MM.1S (cell line): ENCODE measurements around the gene MLPH.

ENCODE experiments used
- DNase-seq: peaks from one replicate; pipeline ENCODE4 v3.0.0-alpha.2; 2015
- H2AFZ ChIP-seq: fragments of 300-600 bp; sonication (generic); 2 replicates; pipeline ENCODE4 v1.6.0; 2016; ENCODE audit warnings: antibody characterized with exemption, low read length
- H3F3A ChIP-seq: fragments of 300-600 bp; sonication (generic); 2 replicates; pipeline ENCODE4 v1.6.1; 2016; ENCODE audit warnings: mild to moderate bottlenecking, antibody characterized with exemption, low read length, moderate library complexity, mixed read lengths; ENCODE audit not compliant: insufficient read depth
- H3K27ac ChIP-seq: fragments of 300-600 bp; sonication (generic); 2 replicates; pipeline ENCODE4 v1.5.1; 2016; ENCODE audit warnings: mild to moderate bottlenecking, low read length
- H3K27me3 ChIP-seq: fragments of 300-600 bp; sonication (generic); replicated peaks from 2 replicates; pipeline ENCODE4 v1.6.0; 2016; ENCODE audit warnings: low read length; ENCODE audit not compliant: insufficient read depth
- H3K36me3 ChIP-seq: fragments of 300-600 bp; sonication (generic); replicated peaks from 2 replicates; pipeline ENCODE4 v1.6.1; 2016; ENCODE audit warnings: mild to moderate bottlenecking, low read length, mixed read lengths; ENCODE audit not compliant: insufficient read depth
- H3K4me1 ChIP-seq: fragments of 300-600 bp; sonication (generic); 2 replicates; pipeline ENCODE4 v1.6.1; 2016; ENCODE audit warnings: low read length, mixed read lengths
- H3K4me2 ChIP-seq: fragments of 300-600 bp; sonication (generic); 2 replicates; pipeline ENCODE4 v1.6.0; 2016; ENCODE audit warnings: low read depth, low read length
- H3K4me3 ChIP-seq: fragments of 300-600 bp; sonication (generic); 2 replicates; pipeline ENCODE4 v1.5.1; 2016; ENCODE audit warnings: low read length, mixed read lengths
- H3K79me2 ChIP-seq: fragments of 300-600 bp; sonication (generic); 2 replicates; pipeline ENCODE4 v1.6.1; 2016; ENCODE audit warnings: mixed run types, low read length, mixed read lengths
- H3K9ac ChIP-seq: fragments of 300-600 bp; sonication (generic); 2 replicates; pipeline ENCODE4 v1.6.1; 2016; ENCODE audit warnings: low read length, mixed read lengths
- H3K9me2 ChIP-seq: fragments of 300-600 bp; sonication (generic); replicated peaks from 2 replicates; pipeline ENCODE4 v1.6.1; 2016; ENCODE audit warnings: mild to moderate bottlenecking, low read length, mixed read lengths; ENCODE audit not compliant: insufficient read depth
- H3K9me3 ChIP-seq: fragments of 300-600 bp; sonication (generic); replicated peaks from 2 replicates; pipeline ENCODE4 v1.6.1; 2016; ENCODE audit warnings: mild to moderate bottlenecking, low read length, mixed read lengths; ENCODE audit not compliant: insufficient read depth
- H4K20me1 ChIP-seq: fragments of 300-600 bp; sonication (generic); 2 replicates; pipeline ENCODE4 v1.6.1; 2016; ENCODE audit warnings: mild to moderate bottlenecking, low read length, moderate library complexity, mixed read lengths; ENCODE audit not compliant: insufficient read depth
- CTCF ChIP-seq: fragments of 300-600 bp; sonication (generic); IDR thresholded peaks from 2 replicates; pipeline ENCODE4 v1.5.1; 2016; ENCODE audit warnings: antibody characterized with exemption, low read length, mixed read lengths
- EZH2 ChIP-seq: fragments of 300-600 bp; sonication (generic); optimal IDR thresholded peaks from 2 replicates; pipeline ENCODE3; 2017; ENCODE audit warnings: low read depth, mild to moderate bottlenecking, antibody characterized with exemption, low read length, mixed read lengths
- EZH2phosphoT487 ChIP-seq: fragments of 300-600 bp; sonication (generic); IDR thresholded peaks from 2 replicates; pipeline ENCODE4 v1.6.1; 2018; ENCODE audit warnings: antibody characterized with exemption, low read length

The MLPH gene

GRCh38 chr2:237483018-237483731, 3.9 kb upstream of the MLPH start:
- no peaks in the 10 kb centered on the region for H3K36me3 ChIP-seq
- H3K79me2 ChIP-seq = no peaks in the 10 kb centered on the region
- H3K27ac ChIP-seq = no peak overlapping the region
- TF ChIP-seq EZH2 = no peak
- TF ChIP-seq CTCF = no peak
- no peak for TF ChIP-seq EZH2phosphoT487
- H3K9ac ChIP-seq = no peak overlapping the region
- no peaks in the 10 kb centered on the region for H3K9me3 ChIP-seq
- H3F3A ChIP-seq = no peaks in the 10 kb centered on the region
- no peak overlapping the region for H3K4me2 ChIP-seq
- DNase-seq = no peak
- peaks cover 23% of the 10 kb centered on the region for H3K27me3 ChIP-seq
- no peaks in the 10 kb centered on the region for H4K20me1 ChIP-seq
- no peaks in the 10 kb centered on the region for H3K9me2 ChIP-seq
- no peak overlapping the region for H2AFZ ChIP-seq
- no peaks in the 10 kb centered on the region for H3K4me1 ChIP-seq
- no peak overlapping the region for H3K4me3 ChIP-seq

GRCh38 chr2:237485304-237485703, 1.7 kb upstream of the MLPH start:
- DNase-seq = no peak
- Histone ChIP-seq H3K9me2 (no peaks in the 10 kb centered on the region), H4K20me1 (no peaks in the 10 kb centered on the region), H3K27ac (no peak overlapping the region), H3F3A (no peaks in the 10 kb centered on the region), H3K9me3 (no peaks in the 10 kb centered on the region), H3K36me3 (no peaks in the 10 kb centered on the region), H3K79me2 (no peaks in the 10 kb centered on the region), H3K27me3 (peaks cover 31% of the 10 kb centered on the region), H3K4me2 (no peak overlapping the region), H3K9ac (no peak overlapping the region), H3K4me1 (no peaks in the 10 kb centered on the region), H3K4me3 (no peak overlapping the region), H2AFZ (no peak overlapping the region)
- TF ChIP-seq EZH2 = no peak
- no peak for TF ChIP-seq CTCF
- TF ChIP-seq EZH2phosphoT487 = no peak

GRCh38 chr2:237485844-237486243, 1.2 kb upstream of the MLPH start:
- no peak for TF ChIP-seq EZH2
- TF ChIP-seq EZH2phosphoT487 = no peak
- no peak for TF ChIP-seq CTCF
- H3K4me1 ChIP-seq = no peaks in the 10 kb centered on the region
- H3K9ac ChIP-seq = no peak overlapping the region
- H4K20me1 ChIP-seq = no peaks in the 10 kb centered on the region
- no peak overlapping the region for H3K27ac ChIP-seq
- DNase-seq = no peak
- no peaks in the 10 kb centered on the region for H3K9me3 ChIP-seq
- H3K36me3 ChIP-seq = no peaks in the 10 kb centered on the region
- peaks cover 33% of the 10 kb centered on the region for H3K27me3 ChIP-seq
- H3F3A ChIP-seq = no peaks in the 10 kb centered on the region
- no peak overlapping the region for H3K4me3 ChIP-seq
- H3K79me2 ChIP-seq = no peaks in the 10 kb centered on the region
- no peak overlapping the region for H3K4me2 ChIP-seq
- no peaks in the 10 kb centered on the region for H3K9me2 ChIP-seq
- no peak overlapping the region for H2AFZ ChIP-seq
